Activated naive CD8-positive, alpha-beta T cell treated with anti-CD3 and anti-CD28 coated beads, Interleukin-2, amount 50 U/mL, for 24 hours (primary cell): ENCODE data around the gene MCF2L.
"Not testable (repeated sequence)": the region's sequence is repeated elsewhere in the genome, so short reads cannot be mapped to it uniquely, and the experiment has no call there.

ENCODE experiments used
- ATAC-seq: fragments of 150-1000 bp; cut with Tn5 transposase; one replicate; pipeline ENCODE4 v1.10.0; 2021
- DNase-seq: peaks from one replicate; pipeline ENCODE4 v3.0.0; 2021
- H3K27ac Mint-ChIP-seq: one replicate; pipeline ENCODE4 v1.8.0; 2021; ENCODE audit warnings: mild to moderate bottlenecking, mixed read lengths
- H3K27me3 Mint-ChIP-seq: one replicate; pipeline ENCODE4 v1.8.0; 2021; ENCODE audit warnings: mixed read lengths
- H3K36me3 Mint-ChIP-seq: one replicate; pipeline ENCODE4 v1.8.0; 2021; ENCODE audit warnings: low read depth, mixed read lengths
- H3K4me1 Mint-ChIP-seq: one replicate; pipeline ENCODE4 v1.8.0; 2021; ENCODE audit warnings: mixed read lengths
- H3K4me3 Mint-ChIP-seq: one replicate; pipeline ENCODE4 v1.8.0; 2021; ENCODE audit warnings: mild to moderate bottlenecking, moderate library complexity, mixed read lengths
- H3K9me3 Mint-ChIP-seq: one replicate; pipeline ENCODE4 v1.8.0; 2021; ENCODE audit warnings: mixed read lengths

The MCF2L gene

DNA sequence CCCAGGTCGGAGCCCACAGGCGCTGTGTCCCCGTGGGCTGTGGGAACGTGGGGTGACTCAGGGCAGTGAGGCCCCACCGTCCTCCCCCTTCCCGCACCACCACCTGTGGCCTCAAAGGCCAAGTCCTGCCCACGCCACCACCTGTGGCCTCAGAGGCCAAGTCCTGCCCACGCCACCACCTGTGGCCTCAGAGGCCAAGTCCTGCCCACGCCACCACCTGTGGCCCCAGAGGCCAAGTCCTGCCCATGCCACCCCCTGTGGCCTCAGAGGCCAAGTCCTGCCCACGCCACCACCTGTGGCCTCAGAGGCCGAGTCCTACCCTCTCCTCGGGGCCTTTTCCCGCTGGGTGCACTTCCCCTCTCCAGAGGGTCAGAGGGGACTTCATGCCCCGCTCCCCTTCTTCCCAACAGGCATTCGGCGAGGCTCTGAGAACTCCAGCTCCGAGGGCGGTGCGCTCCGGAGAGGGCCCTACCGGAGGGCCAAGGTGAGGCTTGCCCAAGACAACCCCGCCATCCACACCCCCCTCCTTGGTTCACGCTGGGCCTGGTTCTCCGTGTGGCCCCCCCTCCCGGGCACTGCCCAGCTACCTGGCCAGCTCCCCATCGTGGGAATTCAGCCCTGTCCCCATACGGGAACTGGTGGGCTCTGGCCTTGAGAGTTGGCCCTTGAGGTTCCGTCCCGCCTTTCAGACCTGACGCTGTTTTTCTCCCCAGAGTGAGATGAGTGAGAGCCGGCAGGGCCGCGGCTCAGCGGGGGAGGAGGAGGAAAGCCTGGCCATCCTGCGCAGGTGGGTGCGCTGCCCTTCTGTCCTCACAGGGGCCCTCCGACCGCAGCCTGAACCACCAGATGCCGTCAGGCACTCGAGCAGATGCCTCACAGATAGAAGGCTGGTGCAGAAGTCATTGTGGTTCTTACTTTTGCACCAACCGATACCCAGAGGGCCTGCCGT lies 109.2 kb downstream of the MCF2L start:
- H3K4me1 Mint-ChIP-seq: no peaks in the 10 kb centered on the region
- H3K27me3 Mint-ChIP-seq: no peaks in the 10 kb centered on the region
- H3K36me3 Mint-ChIP-seq: no peaks in the 10 kb centered on the region
- H3K4me3 Mint-ChIP-seq: no peak overlapping the region
- H3K27ac Mint-ChIP-seq: no peak overlapping the region
- no peak for ATAC-seq
- DNase-seq: no peak
- H3K9me3 Mint-ChIP-seq: no peaks in the 10 kb centered on the region

DNA sequence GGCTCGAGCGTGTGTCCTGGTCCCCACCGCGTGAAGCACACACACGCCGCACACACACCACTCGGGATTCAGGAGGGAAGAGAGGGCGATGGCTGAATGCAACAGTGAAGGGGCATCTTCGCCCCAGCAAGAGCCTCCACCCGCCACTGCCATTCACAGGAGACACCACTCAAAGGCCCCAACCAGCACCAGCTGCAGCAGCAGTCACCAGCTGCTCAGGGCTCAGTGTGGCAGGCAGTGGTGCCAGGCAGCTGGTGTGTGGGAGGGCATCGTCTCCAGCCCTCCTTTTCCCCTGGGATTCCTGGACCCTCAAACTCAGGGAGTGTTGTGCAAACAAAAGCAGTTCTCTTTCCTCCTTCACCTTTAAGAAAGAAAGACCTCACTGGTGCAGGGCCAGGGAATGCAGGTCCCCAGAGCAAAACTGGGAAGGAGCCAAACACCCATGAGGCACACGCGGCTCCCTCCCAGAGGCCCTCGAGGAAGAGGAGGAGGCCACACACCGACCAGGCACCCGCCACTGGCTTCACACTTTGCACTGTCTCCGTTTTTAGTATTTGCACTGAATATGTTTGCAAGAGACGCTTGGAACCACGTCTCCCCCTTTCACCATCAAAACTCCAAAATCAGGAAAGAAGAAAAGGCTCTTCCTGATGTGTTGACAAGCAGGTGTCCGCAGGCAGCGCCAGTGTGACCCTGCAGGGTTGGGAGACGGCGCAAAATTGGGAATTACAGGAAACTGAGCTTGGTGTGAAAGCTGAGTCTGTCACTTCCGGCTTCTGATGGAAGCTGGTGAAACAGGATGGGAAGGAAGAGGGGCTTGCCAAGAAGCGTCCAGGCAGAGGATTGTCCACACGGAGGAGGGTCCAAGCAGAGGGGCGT lies 110.1 kb downstream of the MCF2L start:
- DNase-seq: no peak
- Mint-ChIP-seq H3K4me3 (no peak overlapping the region), H3K9me3 (no peaks in the 10 kb centered on the region), H3K4me1 (no peaks in the 10 kb centered on the region), H3K36me3 (no peaks in the 10 kb centered on the region), H3K27ac (no peak overlapping the region), H3K27me3 (no peaks in the 10 kb centered on the region)
- no peak for ATAC-seq

DNA sequence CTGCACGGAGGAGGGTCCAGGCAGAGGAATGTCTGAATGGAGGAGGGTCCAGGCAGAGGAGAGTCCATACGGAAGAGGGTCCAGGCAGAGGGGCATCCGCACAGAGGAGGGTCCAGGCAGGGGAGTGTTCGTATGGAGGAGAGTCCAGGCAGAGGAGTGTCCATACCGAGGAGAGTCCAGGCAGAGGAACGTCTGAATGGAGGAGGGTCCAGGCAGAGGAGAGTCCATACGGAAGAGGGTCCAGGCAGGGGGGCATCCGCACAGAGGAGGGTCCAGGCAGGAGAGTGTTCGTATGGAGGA lies 110.7 kb downstream of the MCF2L start:
- not testable (repeated sequence) for ATAC-seq

DNA sequence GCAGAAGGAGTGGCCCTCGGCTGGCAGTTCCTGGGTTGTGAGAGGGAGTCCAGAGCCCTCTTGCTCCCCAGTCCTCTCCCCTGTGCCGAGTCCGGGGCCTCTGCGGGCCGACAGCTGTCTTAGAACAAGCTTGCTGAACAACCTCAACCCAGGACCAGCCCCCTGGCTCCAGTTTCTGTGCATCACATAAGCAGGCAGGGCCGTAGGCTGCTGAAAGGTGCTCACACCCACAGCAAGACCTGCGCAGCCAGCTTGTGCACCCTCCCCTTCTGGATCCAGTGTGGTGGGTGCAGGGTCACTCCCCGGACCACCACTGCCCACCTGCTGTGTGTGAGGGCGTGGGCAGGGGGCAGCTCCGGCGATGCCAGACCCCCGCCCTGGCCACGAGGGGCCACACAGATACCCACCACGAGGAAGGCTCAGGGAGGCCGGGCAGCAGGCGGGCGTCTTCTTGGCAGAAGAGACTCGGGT lies 111.4 kb downstream of the MCF2L start:
- Mint-ChIP-seq H3K4me1 (no peaks in the 10 kb centered on the region), H3K9me3 (no peaks in the 10 kb centered on the region), H3K4me3 (no peak overlapping the region), H3K36me3 (no peaks in the 10 kb centered on the region), H3K27me3 (no peaks in the 10 kb centered on the region), H3K27ac (no peak overlapping the region)
- DNase-seq (no peak), ATAC-seq (no peak)

More for the DNA sequence above, 110.7 kb downstream of the MCF2L start:
- DNase-seq, H3K27me3 Mint-ChIP-seq, H3K36me3 Mint-ChIP-seq, H3K9me3 Mint-ChIP-seq, H3K4me3 Mint-ChIP-seq, H3K27ac Mint-ChIP-seq, H3K4me1 Mint-ChIP-seq: not testable (repeated sequence)

DNA sequence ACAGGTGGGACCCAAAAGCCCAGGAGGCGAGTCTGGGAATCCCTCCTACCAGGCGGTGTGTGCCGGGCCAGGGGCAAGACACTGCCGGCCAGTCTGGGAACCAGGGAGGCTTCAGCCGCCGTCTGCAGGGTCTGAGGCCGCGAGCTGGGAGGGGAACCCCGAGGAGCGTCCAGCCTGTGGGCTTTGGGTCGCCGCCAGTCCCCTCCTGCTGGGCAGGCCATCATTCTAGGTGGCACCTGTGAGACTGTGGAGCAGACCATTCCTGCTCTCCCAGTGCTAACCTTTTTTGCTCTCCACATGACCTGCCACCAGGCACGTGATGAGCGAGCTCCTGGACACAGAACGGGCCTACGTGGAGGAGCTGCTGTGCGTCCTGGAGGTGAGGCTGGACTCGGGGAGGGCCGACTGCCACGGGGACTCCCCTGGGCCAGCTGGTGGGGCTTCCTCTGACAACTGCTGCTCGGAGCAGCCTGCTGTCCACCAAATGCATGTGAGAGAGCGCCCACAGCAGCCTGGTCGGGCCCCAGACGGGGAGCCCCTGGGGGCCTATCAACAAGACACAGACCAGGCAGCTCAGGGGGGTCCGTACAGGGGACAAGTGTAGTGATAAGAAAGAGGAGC lies 112.0 kb downstream of the MCF2L start:
- Mint-ChIP-seq H3K36me3 (no peaks in the 10 kb centered on the region), H3K9me3 (no peaks in the 10 kb centered on the region), H3K27me3 (no peaks in the 10 kb centered on the region), H3K27ac (no peak overlapping the region), H3K4me1 (no peaks in the 10 kb centered on the region), H3K4me3 (no peak overlapping the region)
- DNase-seq (no peak), ATAC-seq (no peak)

DNA sequence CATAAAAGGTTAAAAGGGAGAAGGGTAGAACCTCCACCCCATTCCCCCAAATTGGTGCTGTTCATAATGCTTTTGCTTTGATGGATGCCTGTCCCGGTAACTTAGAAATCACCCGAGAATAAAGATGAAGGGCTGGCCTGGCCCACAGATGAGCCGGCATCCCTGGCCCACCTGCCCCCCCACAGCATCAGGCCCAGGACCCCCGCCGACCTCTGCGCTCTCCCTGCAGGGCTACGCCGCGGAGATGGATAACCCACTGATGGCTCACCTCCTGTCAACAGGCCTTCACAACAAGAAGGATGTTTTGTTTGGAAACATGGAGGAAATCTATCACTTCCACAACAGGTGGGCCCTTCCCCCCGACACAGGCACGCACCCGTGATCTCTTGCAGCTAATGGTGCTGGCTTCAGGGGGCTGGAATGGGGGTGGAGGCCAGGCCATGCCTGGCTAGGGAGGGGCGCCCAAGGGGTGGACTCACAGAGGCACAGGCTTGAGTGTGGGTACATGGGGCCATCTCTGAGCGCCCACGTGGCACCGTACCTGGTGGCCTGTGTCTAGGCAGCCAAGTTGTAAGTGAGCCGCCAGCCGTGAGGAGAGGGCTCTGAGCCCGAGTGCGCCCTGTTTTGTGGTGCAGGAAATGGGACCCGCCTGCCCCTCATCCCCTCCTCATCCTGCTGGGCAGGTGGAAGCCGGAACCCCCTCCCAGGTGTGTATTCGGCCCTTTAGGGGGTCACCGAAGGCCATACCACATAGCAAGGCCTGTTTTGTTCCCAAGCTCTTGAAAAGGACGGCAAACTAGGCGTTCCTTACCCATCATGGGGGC lies 113.4 kb downstream of the MCF2L start:
- Mint-ChIP-seq H3K4me1 (no peaks in the 10 kb centered on the region), H3K27me3 (no peaks in the 10 kb centered on the region), H3K36me3 (no peaks in the 10 kb centered on the region), H3K9me3 (no peaks in the 10 kb centered on the region), H3K4me3 (no peak overlapping the region), H3K27ac (no peak overlapping the region)
- ATAC-seq (no peak), DNase-seq (no peak)

DNA sequence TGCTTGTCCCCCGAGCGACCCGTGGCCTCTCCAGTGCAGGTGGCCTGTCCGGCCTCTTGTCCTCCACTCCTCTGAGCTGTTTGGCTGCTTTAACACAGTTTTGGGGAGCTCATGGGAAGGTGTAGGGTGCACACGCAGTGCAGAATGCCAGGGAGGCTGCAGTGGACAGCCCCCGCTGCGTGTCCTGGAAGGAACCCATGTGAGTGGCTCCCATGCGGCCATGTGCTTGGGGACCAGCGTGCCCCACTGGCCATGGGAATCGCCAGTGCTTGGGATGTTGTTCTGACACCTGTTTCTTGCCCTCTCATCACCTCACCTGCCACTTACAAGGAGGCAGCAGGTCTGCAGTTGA lies 114.0 kb downstream of the MCF2L start:
- Mint-ChIP-seq H3K4me1 (no peaks in the 10 kb centered on the region), H3K9me3 (no peaks in the 10 kb centered on the region), H3K27ac (no peak overlapping the region), H3K4me3 (no peak overlapping the region), H3K27me3 (no peaks in the 10 kb centered on the region), H3K36me3 (no peaks in the 10 kb centered on the region)
- no peak for DNase-seq
- ATAC-seq: no peak

DNA sequence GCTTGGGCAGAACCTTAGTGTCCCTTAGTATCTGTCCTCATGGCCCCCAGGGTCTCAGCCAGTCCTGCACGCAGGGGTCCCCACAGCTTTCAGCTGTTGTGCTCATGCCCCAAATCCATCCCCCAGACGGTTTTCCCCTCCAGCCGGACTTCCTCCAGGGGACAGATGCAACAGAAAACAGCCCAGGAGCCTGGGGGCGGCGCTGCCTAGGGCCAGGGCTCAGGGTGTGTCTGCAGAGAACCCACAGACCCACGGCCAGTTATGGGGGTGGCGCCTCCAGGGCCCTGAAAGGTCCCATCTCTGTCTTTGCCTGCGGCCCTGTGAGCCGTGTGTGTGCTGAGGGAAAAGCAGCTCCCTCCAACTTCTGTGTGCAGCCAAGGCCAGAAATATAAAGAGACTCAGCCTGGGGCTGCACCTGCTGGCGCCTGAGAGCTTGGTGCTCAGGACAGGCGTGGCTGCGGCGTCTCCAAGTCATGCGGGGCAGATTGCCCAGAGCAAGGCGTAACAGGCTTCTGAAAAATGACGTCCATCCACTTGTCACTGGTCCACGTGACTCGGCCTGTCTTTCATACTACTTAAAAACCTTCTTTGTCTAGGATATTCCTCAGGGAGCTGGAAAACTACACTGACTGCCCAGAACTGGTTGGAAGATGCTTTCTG lies 114.5 kb downstream of the MCF2L start:
- no peak overlapping the region for H3K4me3 Mint-ChIP-seq
- H3K27ac Mint-ChIP-seq: no peak overlapping the region
- H3K4me1 Mint-ChIP-seq: no peaks in the 10 kb centered on the region
- ATAC-seq: no peak
- DNase-seq: no peak
- no peaks in the 10 kb centered on the region for H3K27me3 Mint-ChIP-seq
- H3K36me3 Mint-ChIP-seq: no peaks in the 10 kb centered on the region
- H3K9me3 Mint-ChIP-seq: no peaks in the 10 kb centered on the region

DNA sequence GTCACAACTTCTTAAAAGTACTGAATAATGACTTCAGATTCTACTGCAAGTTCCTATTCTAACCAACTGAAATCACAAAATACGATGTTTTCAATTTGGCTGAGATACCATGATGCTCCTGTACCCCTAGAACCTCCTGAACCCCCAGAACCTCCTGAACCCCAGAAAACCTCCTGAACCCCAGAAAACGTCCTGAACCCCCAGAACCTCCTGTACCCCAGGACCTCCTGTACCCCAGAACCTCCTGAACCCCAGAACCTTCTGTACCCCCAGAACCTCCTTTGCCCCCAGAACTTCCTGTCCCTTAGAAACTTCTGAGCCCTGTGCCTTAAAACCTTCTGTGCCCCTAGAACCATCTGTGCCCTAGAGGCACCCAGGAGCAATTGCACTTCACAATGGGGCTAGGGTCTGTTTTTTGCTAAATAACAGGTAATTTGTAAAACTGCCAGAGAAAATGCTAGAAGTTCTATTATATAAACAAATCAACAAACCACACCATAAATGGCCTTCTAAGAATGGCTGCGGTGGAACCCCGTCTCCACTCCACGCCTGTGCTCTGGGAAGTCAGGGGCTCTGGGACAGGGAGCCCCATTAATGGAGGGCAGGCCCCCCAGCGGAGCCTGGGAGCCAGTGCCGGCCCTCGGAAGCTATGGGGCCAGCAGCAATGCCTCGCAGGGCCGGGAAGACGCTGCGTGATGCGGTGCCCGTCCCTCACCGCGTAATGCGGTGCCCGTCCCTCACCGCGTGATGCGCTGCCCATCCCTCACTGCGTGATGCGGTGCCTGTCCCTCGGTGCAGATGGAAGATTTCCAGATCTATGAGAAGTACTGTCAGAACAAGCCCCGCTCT lies 115.3 kb downstream of the MCF2L start:
- DNase-seq (no peak), ATAC-seq (no peak)
- H3K36me3 Mint-ChIP-seq: no peaks in the 10 kb centered on the region
- H3K4me3 Mint-ChIP-seq: no peak overlapping the region
- H3K4me1 Mint-ChIP-seq: no peaks in the 10 kb centered on the region
- H3K27me3 Mint-ChIP-seq: no peaks in the 10 kb centered on the region
- no peak overlapping the region for H3K27ac Mint-ChIP-seq
- H3K9me3 Mint-ChIP-seq: no peaks in the 10 kb centered on the region

DNA sequence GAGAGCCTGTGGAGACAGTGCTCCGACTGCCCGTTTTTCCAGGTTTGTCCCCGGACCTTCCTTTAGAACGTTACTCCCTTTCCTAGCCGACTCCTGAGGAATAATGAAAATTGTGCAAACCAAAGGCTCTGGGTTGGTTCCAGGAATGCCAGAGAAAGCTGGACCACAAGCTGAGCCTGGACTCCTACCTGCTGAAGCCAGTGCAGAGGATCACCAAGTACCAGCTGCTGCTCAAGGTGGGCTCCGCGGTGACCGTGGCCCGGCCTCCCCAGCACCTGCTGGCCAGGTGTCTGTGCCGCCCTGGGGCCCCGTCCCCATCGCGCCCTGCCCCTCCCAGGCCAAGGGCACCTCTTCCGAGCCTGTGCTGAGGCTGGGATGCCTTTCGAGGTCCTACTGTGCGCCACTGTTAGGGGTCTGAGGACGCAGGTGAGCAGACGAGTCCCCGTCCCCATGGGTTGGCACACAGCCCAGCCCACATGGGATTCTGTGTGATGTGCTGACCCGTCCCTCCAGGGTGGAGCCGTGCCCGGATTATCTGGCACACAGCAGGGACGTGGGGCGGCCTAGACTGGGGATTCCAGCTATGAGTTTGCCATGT lies 116.0 kb downstream of the MCF2L start:
- DNase-seq: no peak
- H3K9me3 Mint-ChIP-seq: no peaks in the 10 kb centered on the region
- H3K36me3 Mint-ChIP-seq: no peaks in the 10 kb centered on the region
- no peaks in the 10 kb centered on the region for H3K4me1 Mint-ChIP-seq
- no peak overlapping the region for H3K4me3 Mint-ChIP-seq
- no peak for ATAC-seq
- no peak overlapping the region for H3K27ac Mint-ChIP-seq
- no peaks in the 10 kb centered on the region for H3K27me3 Mint-ChIP-seq

DNA sequence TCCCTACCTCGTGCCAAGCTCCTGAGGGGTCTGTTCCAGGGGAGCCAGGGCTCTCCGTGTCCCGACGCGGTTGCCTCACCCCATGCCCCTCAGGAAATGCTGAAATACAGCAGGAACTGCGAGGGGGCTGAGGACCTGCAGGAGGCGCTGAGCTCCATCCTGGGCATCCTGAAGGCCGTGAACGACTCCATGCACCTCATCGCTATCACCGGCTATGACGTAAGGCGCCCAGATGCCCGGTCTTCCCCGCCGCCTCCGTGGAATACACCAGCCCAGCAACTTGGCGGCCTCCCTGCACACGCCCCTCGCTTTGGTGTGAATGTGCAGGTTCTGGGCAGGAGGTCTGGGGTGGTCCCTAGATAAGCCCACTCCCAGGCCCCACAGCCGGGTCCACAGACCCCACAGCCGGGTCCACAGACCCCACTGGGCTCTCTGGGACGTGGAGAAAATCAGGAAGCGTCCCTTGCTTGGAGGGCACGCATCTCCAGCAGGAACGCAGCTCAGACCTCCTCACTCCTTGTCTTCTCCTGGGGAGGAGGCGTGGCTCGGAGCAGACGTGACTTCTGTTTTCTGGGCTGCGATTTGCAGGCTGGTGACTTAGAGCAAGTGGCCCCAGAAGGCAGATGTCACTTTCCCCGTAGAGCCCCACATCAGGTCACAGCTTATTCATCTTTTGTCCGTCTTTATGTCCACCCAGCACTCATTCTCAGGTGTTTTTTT lies 117.2 kb downstream of the MCF2L start:
- H3K36me3 Mint-ChIP-seq: no peaks in the 10 kb centered on the region
- H3K4me1 Mint-ChIP-seq: no peaks in the 10 kb centered on the region
- ATAC-seq (no peak), DNase-seq (no peak)
- no peak overlapping the region for H3K27ac Mint-ChIP-seq
- no peaks in the 10 kb centered on the region for H3K9me3 Mint-ChIP-seq
- H3K27me3 Mint-ChIP-seq: no peaks in the 10 kb centered on the region
- H3K4me3 Mint-ChIP-seq: no peak overlapping the region
